ENCODE results near the gene TENT5A.

TENT5A gene

DNA sequence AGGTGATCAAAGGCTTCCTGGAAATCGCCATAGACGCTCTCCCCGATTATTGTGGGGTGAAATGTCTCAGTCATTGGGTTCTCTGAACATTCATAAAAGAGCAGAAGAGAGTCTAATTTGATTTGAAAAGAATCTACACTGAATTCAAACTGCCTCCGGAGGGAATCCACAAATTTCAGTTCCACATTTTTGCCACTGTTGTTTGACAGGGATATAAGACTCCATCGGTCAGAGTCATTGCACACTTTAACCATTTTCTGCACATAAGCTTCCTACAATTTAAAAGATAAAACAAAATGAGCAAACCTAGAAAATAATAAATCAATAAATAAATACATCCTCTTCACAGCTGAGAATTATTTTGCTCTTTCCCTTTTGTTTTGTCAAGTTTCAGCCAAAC, 2.3 kb downstream of the TENT5A start:
- Histone ChIP-seq H3K9me3 (replicated peaks; ENCODE audit: insufficient read depth, low read length) (no peaks in the 10 kb centered on the region), H3K9me2 (replicated peaks; ENCODE audit: insufficient read depth, low read length) (no peaks in the 10 kb centered on the region), H3K36me3 (replicated peaks; ENCODE audit: insufficient read depth, low read length) (no peaks in the 10 kb centered on the region), H3K4me2 (ENCODE audit: low read depth, low read length) (no peak overlapping the region), H3K27ac (ENCODE audit: low read length) (no peak overlapping the region), H3K27me3 (replicated peaks; ENCODE audit: insufficient read depth, low read length) (no peaks in the 10 kb centered on the region), H3K4me3 (ENCODE audit: low read length) (no peak overlapping the region), H3K4me1 (ENCODE audit: low read length) (no peaks in the 10 kb centered on the region), H2AFZ (ENCODE audit: low read length) (no peak overlapping the region), H3F3A (ENCODE audit: insufficient read depth, low read length) (peaks cover 19% of the 10 kb centered on the region), H3K79me2 (ENCODE audit: low read length) (no peaks in the 10 kb centered on the region), H4K20me1 (ENCODE audit: insufficient read depth, low read length) (no peaks in the 10 kb centered on the region), H3K9ac (ENCODE audit: low read length) (no peak overlapping the region)
- DNase-seq, result no peak
- TF ChIP-seq EZH2phosphoT487 (IDR thresholded peaks at IDR 0.05; ENCODE audit: low read length) (no peak), EZH2 (optimal IDR thresholded peaks at IDR 0.05; ENCODE audit: low read depth, low read length) (no peak)
- TF ChIP-seq, protein P1, sequence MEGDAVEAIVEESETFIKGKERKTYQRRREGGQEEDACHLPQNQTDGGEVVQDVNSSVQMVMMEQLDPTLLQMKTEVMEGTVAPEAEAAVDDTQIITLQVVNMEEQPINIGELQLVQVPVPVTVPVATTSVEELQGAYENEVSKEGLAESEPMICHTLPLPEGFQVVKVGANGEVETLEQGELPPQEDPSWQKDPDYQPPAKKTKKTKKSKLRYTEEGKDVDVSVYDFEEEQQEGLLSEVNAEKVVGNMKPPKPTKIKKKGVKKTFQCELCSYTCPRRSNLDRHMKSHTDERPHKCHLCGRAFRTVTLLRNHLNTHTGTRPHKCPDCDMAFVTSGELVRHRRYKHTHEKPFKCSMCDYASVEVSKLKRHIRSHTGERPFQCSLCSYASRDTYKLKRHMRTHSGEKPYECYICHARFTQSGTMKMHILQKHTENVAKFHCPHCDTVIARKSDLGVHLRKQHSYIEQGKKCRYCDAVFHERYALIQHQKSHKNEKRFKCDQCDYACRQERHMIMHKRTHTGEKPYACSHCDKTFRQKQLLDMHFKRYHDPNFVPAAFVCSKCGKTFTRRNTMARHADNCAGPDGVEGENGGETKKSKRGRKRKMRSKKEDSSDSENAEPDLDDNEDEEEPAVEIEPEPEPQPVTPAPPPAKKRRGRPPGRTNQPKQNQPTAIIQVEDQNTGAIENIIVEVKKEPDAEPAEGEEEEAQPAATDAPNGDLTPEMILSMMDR (IDR thresholded peaks at IDR 0.05; ENCODE audit: low read length), result no peak

DNA sequence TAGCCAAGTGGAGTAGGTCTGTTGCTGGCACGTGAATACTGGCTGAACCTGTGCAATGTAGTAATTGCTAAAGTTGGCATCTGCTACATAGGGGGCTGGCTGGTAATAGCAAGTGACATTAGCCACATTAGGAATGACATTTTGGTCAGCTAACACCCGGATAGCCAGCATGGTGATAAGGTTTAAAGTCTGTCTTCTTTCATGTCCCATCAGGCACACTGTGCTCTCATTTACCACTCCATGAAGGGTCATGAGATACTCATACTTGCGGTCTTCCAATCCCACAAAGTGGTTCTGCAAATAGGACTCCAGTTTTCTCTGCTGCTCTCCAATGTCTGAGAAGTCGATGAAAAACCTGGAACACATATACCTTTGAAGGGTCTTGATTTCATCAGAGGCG, 2.8 kb downstream of the TENT5A start:
- Histone ChIP-seq H4K20me1 (ENCODE audit: insufficient read depth, low read length) (no peaks in the 10 kb centered on the region), H3K4me1 (ENCODE audit: low read length) (no peaks in the 10 kb centered on the region), H2AFZ (ENCODE audit: low read length) (no peak overlapping the region), H3K79me2 (ENCODE audit: low read length) (no peaks in the 10 kb centered on the region), H3K9ac (ENCODE audit: low read length) (no peak overlapping the region), H3K4me2 (ENCODE audit: low read depth, low read length) (no peak overlapping the region), H3K27ac (ENCODE audit: low read length) (no peak overlapping the region), H3F3A (ENCODE audit: insufficient read depth, low read length) (peaks cover 19% of the 10 kb centered on the region), H3K9me2 (replicated peaks; ENCODE audit: insufficient read depth, low read length) (no peaks in the 10 kb centered on the region), H3K27me3 (replicated peaks; ENCODE audit: insufficient read depth, low read length) (no peaks in the 10 kb centered on the region), H3K9me3 (replicated peaks; ENCODE audit: insufficient read depth, low read length) (no peaks in the 10 kb centered on the region), H3K36me3 (replicated peaks; ENCODE audit: insufficient read depth, low read length) (no peaks in the 10 kb centered on the region), H3K4me3 (ENCODE audit: low read length) (no peak overlapping the region)
- DNase-seq, result no peak
- no peak for TF ChIP-seq EZH2 (optimal IDR thresholded peaks at IDR 0.05; ENCODE audit: low read depth, low read length)
- no peak for TF ChIP-seq EZH2phosphoT487 (IDR thresholded peaks at IDR 0.05; ENCODE audit: low read length)
- TF ChIP-seq, protein P1 (IDR thresholded peaks at IDR 0.05; ENCODE audit: low read length), result no peak

DNA sequence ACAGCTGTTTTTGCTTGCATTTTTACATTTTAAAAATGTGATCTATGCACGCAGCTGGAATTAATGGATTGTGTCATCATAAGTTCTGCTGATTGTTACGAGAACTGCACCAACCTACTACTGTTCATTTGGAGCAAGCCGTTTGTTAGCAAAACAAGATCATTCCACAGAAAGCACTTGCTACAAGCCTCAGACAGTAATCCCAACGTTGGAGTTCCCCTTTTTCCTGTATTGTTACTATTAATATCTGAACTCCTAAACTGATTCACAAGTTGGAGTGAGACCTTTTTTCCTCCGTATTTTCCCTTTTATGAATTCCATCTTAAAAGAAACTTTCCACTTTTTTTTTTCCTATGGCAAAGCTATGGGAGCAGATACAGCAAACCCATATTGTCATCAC, 3.5 kb downstream of the TENT5A start:
- Histone ChIP-seq H3K4me1 (ENCODE audit: low read length) (no peaks in the 10 kb centered on the region), H3K27ac (ENCODE audit: low read length) (no peak overlapping the region), H2AFZ (ENCODE audit: low read length) (no peak overlapping the region), H3K4me2 (ENCODE audit: low read depth, low read length) (no peak overlapping the region), H3K36me3 (replicated peaks; ENCODE audit: insufficient read depth, low read length) (no peaks in the 10 kb centered on the region), H3K9me2 (replicated peaks; ENCODE audit: insufficient read depth, low read length) (no peaks in the 10 kb centered on the region), H3F3A (ENCODE audit: insufficient read depth, low read length) (peaks cover 15% of the 10 kb centered on the region), H3K9ac (ENCODE audit: low read length) (no peak overlapping the region), H3K9me3 (replicated peaks; ENCODE audit: insufficient read depth, low read length) (no peaks in the 10 kb centered on the region), H3K27me3 (replicated peaks; ENCODE audit: insufficient read depth, low read length) (no peaks in the 10 kb centered on the region), H3K4me3 (ENCODE audit: low read length) (no peak overlapping the region), H4K20me1 (ENCODE audit: insufficient read depth, low read length) (no peaks in the 10 kb centered on the region), H3K79me2 (ENCODE audit: low read length) (no peaks in the 10 kb centered on the region)
- DNase-seq, result no peak
- TF ChIP-seq, protein P1 (IDR thresholded peaks at IDR 0.05; ENCODE audit: low read length), result no peak
- TF ChIP-seq EZH2phosphoT487 (IDR thresholded peaks at IDR 0.05; ENCODE audit: low read length) (no peak), EZH2 (optimal IDR thresholded peaks at IDR 0.05; ENCODE audit: low read depth, low read length) (no peak)
